Posterior vena cava (tissue), 2 donors: Measurements from ENCODE around the gene NDUFV2. TPM values are rescaled to one million over a fixed set of nuclear protein-coding genes. Genes with fewer than 3 reads are reported as not detected.
"Not testable (repeated sequence)": the region's sequence is repeated elsewhere in the genome, so short reads cannot be mapped to it uniquely, and the experiment has no call there.

ENCODE experiments used
- DNase-seq: peaks from one replicate; pipeline ENCODE4 v3.0.0-alpha.2; 2020; ENCODE audit warnings: low spot score
- intact Hi-C, 2 donors: fragments of 100-400 bp; cut with DNase I; formaldehyde crosslinking; loops; one replicate each; pipeline versions ENCODE4 v1.14.1 to v1.14.2; 2022 to 2023
- total RNA-seq, 2 donors: library from RNA; stranded (reverse); fragmentation: NEBNext Ultra II Directional; extraction: Animal tissue kit (Norgen Biotek cat#: 25700); gene quantifications; one replicate each; pipeline ENCODE4 v1.2.1, GENCODE V29; 2021
- donor health status: DM: yes; HTN: yes; CAD: no.
- donor health status: DM: yes; HTN: yes; CAD: no.

The NDUFV2 gene
- total RNA-seq, 2 donors from 2014 or later: 117 to 151 TPM

DNA sequence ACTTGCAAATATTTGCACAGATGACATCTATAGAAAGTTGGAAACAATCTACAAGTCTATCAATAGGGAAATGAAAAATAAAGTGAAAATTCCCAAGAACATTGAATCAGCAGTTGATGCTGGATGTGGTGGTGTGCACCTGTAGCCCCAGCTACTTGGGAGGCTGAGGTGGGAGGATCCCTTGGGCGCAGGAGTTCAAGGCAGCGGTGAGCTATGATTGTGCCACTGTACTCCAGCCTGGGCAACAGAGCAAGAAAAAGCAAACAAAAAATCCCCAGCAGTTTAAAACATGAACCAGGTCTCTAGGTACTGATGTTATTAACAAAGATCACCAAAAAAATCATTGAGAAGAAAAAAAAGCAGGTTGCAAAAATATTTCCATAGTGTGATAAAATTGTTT is 15.4 kb upstream of the NDUFV2 start:
- intact Hi-C loops: no loop called here

GRCh38 chr18:9088252-9088651 is 14.2 kb upstream of the NDUFV2 start:
- DNase-seq: no peak
- intact Hi-C loops: no loop called here

More for the DNA sequence above, 15.4 kb upstream of the NDUFV2 start:
- no peak for DNase-seq

- DNase-seq, intact Hi-C loops: not testable (repeated sequence)
Observed at GRCh38 chr18:9088727-9089126, 13.8 kb upstream of the NDUFV2 start.

DNA sequence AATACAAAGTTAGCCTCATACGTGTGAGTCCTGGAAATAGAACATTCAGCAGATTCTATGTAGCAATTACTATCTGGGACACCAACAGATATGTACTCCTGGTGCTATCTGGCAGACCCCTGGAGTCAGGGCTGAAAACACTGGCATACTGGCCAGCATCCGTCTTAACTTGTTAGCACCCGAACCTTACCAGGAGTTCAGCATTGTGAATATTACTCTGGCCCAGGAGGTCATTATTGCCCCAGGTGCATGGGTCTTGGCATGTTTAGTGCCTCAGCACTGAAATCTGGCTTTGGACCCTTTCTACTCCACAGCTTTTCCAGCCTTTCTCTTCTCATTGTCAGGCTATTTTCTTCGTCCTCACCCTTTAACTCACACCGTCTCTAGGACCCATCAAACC is 11.9 kb upstream of the NDUFV2 start:
- intact Hi-C loops: no loop called here
- no peak for DNase-seq

DNA sequence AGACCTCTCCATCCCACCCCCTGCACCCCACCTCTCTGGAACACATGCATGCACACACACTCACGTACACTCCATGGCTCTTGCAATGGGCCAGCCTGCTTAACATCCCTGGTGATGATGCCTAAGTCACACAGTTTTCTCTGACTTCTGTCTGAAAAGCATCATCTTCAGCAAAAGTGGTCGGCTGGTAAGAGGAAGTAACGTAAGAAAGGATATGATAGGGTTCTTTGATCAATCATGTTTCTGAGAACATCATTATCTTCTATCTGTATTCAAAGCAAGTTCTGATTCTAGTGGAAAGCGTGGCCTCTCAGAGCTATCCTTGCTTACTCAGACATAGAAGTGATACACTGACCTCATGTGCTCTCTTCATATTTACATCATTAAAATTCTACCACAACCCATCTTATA is 11.4 kb upstream of the NDUFV2 start:
- DNase-seq: no peak
- intact Hi-C loops: no loop called here

DNA sequence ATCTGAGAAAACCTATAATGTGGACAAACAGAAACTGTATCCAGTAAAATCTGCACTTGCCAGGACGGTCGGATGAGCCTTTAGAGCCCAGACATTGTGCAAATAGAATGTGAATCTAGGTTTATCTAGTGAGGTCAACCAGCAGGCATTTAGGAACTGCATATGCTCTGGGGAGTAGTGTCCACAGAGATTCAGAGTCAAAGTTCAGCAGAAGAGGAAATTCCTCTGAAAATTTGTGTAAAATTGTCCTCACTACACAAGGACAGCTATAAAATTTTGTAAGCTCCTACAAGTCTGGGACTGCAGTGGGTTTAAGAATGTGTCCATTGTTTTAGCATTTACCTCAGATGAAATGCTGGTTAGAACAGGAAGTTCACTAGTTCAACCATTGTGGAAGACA is 9.8 kb upstream of the NDUFV2 start:
- no peak for DNase-seq
- intact Hi-C loops: no loop called here

GRCh38 chr18:9093109-9093508 is 9.4 kb upstream of the NDUFV2 start:
- DNase-seq, intact Hi-C loops: not testable (repeated sequence)

DNA sequence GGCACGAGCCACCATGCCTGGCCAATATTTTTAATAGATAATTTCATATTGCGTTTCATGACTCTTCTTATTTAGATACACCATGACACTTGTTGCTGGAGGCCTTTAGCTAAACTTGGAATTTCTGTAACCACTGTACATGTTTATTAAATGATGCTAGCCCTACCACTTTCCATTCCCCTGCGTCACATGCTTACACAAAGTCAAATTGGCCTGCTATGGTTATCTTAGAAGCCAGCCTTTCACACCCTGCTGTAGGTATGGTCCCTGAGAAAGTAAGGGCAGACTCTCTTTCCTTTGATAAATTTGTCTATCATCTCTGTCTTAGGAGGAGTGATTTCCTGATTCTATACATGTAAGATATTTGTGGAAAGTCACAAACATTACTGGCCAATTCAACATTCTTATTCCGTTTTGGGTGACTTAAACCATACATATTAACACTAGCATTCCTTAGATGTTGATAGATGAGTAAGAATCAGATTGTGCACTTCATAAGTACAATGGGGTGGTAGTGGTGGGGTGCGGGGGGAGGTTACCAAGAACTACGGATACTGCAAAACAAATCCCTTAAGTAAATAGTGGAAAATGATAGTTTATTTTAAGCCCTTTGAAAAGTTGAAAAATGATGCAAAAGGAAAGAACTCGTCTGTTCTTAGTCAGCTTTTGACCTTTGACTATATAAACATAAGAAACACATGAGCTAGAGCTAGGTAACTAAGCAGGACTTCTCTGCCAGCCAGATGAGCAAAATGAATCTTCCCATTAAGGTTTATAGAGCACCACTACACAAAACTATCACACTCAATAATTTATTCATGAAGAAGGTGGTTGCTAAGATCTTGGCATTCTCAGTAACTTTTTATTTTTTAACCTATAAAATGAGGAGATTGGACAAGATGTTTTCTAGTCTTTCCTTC is 7.9 kb upstream of the NDUFV2 start:
- intact Hi-C loops: loop anchor here in 1 of 2 donors (1.0 kb wide), 1 partner anchor 46 kb away; no protein-coding TSS in a partner anchor
- no peak for DNase-seq

- DNase-seq: no peak
- intact Hi-C loops: no loop called here
Observed at GRCh38 chr18:9095297-9096006, 7.0 kb upstream of the NDUFV2 start.

GRCh38 chr18:9096007-9096371 is 6.5 kb upstream of the NDUFV2 start:
- no peak for DNase-seq
- intact Hi-C loops: no loop called here

DNA sequence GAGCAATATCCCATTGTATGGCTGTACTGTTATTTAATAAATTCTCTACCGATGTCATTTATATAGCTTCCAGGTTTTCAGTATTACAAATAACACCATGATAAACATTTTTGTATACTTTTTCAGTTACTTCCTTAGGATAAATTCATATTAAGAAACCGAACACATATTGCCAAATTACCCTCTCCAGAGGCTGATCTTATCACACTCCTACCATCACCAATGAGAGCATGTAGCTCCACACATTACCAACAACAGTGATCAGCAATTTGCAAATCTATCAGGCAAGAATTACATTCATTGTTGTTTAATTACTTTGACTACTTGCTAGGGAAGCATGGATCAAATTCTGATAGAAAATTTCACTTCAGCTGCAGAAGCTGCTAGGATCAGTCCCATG is 5.8 kb upstream of the NDUFV2 start:
- intact Hi-C loops: no loop called here
- no peak for DNase-seq

- no peak for DNase-seq
- intact Hi-C loops: no loop called here
Observed at GRCh38 chr18:9097349-9097748, 5.2 kb upstream of the NDUFV2 start.

- no peak for DNase-seq
- intact Hi-C loops: loop anchor here in 1 of 2 donors (5.0 kb wide), 1 partner anchor 37 kb away; the partner anchor contains the start of gene ANKRD12
Observed at GRCh38 chr18:9100796-9101195, 1.7 kb upstream of the NDUFV2 start.

DNA sequence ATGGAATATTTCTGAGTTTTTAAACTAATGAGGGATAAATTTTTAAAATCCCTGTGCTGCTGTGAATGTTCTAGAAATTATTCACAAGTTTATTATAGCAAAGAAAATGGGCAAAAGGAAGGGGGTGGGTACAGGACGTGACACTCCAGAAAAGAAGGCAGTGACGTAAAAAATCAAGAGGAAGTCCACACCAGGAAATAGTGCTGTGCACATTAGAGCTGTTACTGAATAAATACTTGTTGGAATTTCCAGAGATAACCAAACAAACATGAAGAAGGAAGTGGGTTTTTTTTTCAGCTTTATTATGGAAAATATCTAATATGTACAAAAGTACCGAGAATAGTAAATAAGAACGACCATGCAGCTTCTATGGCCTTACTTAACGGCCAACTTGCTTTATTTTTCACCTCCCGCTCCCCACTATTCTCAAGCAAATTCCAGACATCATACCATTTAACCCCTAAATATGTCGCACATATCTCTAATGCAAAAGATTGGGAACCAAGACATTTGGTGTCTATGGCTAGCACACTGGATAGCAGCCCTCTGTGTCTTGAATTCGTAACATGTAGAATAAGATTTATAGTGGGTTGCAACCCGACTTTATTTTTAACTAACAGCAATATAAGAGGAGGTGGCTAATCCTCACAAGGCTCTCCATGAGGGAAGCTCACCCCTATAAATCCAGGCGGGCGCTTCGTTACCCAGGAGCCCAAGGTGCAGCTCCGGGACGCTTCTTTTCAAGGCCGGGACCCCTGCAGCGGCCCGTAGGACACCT is 580 bp upstream of the NDUFV2 start:
- DNase-seq: no peak
- intact Hi-C loops: loop anchor here (2.0 to 5.0 kb wide), 2 partner anchors 35 kb away; partner anchors contain the start of gene ANKRD12 (in 2 of the 2)

GRCh38 chr18:9103376-9103873 is 926 bp downstream of the NDUFV2 start:
- DNase-seq: no peak

DNA sequence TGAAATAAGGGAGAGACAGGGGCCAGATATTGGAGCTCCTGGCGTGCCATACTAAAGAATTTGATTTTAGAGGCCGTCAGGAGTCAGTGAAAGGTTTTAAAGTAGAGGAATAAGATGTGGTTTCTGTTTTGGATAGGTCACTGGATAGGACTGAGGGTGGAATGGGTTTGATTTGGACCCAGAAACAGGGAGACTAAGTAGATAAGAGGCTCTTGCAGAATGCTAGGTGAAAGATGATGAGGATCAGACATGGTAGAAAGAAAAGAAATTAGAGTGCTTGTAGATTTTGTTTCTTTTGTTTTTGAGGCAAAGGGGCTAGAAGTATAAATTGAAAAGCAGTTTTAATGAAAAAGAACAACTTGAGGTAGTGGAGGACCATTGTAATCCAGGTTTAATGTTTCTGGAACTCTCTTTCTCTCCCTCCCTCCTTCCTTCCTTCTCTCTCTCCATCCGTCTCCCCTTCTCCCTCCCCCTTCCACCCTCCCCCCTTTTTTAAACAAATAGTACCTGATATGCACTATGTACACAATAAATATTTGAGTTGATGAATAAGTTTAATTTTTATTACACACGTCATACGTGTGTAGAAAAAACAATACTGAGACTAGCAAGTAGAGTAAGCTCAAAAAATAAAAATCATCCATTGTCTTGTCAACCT is 1.9 kb downstream of the NDUFV2 start:
- DNase-seq: no peak
- intact Hi-C loops: loop anchor here in 1 of 2 donors (5.0 kb wide), 1 partner anchor 33 kb away; the partner anchor contains the start of gene ANKRD12

More at GRCh38 chr18:9103376-9103873, 926 bp downstream of the NDUFV2 start:
- intact Hi-C loops: loop anchor here (2.0 to 5.0 kb wide), 2 partner anchors 33 to 34 kb away; partner anchors contain the start of gene ANKRD12 (in 2 of the 2)

DNA sequence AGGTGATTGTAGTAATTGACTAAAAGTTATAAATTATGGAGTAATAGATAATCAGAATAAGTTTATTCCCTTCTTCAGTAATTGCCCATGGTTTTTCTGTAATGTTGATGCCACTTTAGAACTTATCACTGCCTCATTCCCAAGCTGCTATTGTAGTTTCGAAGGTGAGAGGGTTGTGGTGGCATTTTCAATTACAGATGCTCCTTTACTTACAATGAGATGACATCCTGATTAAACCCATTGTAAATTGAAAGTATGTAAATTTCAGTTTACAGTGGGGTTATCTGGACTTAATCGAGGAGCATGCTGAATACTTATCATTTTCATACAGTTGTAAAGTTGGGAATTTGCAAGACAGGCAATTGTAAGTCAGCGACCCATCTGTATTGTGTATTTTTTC is 2.9 kb downstream of the NDUFV2 start:
- DNase-seq: no peak
- intact Hi-C loops: no loop called here

DNA sequence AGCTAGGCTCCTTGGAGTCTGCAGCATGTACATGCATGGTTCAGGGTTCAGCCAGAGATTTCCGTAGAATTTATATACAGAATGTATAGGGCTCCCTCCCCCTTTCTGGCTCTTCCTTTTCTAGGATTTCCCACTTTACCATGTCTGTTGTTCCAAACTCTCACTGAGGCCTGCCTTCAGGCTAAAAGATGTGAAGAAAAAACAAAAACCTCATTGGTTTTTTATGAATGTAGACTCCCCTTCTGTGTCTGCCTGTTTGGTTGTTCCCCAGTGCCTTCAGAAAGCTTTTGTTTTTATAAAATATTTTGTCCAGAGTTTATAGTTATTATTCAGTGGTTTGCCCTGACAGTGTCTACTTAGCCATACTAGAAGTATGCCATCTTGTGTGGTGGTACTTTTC is 3.6 kb downstream of the NDUFV2 start:
- intact Hi-C loops: no loop called here
- DNase-seq: no peak
